ENCODE measurements around the gene TRIM34.
"Not testable (repeated sequence)": the region's sequence is repeated elsewhere in the genome, so short reads cannot be mapped to it uniquely, and the experiment has no call there.

The TRIM34 gene, protein sequence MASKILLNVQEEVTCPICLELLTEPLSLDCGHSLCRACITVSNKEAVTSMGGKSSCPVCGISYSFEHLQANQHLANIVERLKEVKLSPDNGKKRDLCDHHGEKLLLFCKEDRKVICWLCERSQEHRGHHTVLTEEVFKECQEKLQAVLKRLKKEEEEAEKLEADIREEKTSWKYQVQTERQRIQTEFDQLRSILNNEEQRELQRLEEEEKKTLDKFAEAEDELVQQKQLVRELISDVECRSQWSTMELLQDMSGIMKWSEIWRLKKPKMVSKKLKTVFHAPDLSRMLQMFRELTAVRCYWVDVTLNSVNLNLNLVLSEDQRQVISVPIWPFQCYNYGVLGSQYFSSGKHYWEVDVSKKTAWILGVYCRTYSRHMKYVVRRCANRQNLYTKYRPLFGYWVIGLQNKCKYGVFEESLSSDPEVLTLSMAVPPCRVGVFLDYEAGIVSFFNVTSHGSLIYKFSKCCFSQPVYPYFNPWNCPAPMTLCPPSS

DNA sequence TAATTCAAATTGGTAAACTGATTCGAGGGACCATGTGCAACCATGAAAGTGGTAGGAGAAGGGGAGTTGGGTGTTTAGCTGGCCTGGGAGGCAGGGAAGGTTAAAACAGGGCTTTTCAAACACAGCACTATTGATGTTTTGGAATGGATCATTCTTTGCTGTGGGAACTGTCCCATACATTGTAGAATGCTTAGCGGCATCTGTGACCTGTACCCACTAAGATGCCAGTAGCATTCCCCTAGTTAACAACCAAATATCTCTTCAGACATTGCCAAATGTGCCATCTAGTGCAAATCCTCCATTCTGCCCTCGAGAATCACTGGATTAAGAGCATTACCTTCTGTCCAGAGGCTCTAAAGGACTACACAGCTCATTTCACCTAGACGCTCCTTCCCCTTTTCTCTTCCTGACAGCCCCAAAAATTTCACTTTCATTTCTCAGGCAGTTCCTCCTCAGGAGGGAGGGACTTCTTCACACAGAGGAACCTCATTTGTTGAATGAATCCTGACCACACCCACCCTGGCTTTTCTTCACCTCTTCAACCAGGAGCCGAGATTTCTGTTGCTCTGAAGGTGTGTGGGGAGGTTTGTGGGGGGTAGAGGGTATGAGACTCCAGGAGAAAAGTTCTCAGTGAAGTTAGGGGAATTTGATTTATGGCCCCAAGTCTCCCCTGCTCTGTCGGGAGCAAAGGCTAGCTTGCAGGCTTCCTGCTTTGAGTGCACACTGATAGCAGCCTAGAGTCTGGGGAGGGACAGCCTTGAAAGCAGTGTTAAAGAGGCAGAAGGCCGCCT, at the start of gene TRIM34:
Gene TRIM34, plus strand, starts transcription at position 513 of the 791 bp plus-strand sequence. CDS start 7,331 bp downstream, outside the sequence.
- DNase-seq, result no peak

DNA sequence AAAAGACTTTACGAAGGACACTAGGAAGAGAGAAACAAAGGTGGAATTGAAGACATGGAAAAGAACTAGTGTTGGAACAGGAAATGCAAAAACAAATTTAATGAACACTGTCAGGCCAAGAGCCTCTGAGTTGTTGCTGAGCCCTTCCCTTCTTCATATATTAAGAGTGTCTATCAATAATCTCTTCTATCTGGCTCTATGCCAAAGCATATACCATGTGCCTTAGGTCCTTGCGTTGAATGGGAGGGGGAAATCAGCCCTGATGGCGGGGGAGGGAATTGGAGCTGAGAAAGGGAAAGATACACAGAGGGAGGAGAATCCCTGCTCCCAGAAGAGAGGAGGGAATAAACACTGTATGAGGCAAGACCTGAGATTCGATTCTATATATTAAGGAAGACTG, 49.6 kb upstream of the TRIM34 start:
- DNase-seq, result no peak

DNA sequence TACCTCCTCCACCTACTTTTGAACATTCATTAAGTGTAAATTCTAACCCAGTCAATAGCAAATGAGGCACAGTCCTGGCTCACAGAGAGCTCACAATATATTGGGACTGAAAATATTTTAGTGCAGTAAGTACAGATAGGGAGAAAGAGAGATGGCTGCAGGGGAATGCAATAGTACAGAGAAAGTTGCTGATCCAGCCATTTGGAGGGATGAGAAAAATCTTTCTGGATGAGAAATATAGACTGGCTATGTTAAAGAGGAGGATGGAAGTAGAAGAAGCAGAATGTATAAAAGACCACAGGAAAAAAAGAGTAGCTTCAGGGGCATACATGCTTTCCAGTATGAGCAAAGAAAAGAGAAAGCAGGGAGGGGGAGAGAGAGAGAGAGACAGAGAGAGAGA, 47.7 kb upstream of the TRIM34 start:
- DNase-seq, result no peak

DNA sequence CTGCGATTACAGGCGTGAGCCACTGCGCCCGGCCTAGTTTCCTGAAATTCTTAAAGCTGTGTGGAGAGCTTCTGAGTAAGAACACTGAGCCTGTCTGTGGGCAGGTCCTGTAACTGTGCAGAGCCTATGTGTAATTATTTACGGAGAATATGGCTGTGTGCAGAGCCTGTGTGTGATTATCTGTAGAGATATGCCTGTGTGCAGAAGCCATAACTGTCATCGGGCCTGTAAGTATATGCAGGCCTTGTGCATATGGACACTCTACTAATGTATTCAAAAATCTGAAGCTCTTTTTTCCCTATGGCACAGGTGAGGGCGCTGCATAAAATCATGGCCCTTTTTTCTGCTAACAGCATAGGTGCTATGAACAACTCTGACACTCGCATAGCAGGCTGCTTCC, 44.2 kb upstream of the TRIM34 start, which contains the start of gene OR52B6:
Gene OR52B6, plus strand, starts transcription at position 301 of the 400 bp plus-strand sequence. Its CDS starts 0 bp downstream, at position 301.
- no peak for DNase-seq

DNA sequence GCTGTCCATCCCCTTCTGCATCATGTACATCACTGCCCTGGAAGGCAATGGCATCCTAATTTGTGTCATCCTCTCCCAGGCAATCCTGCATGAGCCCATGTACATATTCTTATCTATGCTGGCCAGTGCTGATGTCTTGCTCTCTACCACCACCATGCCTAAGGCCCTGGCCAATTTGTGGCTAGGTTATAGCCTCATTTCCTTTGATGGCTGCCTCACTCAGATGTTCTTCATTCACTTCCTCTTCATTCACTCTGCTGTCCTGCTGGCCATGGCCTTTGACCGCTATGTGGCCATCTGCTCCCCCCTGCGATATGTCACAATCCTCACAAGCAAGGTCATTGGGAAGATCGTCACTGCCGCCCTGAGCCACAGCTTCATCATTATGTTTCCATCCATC, 43.8 kb upstream of the TRIM34 start:
- DNase-seq, result no peak

DNA sequence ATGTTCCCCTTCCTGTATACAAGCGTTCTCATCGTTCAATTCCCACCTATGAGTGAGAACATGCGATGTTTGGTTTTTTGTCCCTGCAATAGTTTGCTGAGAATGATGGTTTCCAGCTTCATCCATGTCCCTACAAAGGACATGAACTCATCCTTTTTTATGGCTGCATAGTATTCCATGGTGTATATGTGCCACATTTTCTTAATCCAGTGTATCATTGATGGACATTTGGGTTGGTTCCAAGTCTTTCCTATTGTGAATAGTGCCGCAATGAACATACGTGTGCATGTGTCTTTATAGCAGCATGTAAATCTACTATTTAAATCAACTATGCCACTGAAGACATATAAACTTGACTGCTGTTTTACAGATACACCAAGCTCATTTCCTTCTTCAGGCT, 40.3 kb upstream of the TRIM34 start:
- DNase-seq, result not testable (repeated sequence)

DNA sequence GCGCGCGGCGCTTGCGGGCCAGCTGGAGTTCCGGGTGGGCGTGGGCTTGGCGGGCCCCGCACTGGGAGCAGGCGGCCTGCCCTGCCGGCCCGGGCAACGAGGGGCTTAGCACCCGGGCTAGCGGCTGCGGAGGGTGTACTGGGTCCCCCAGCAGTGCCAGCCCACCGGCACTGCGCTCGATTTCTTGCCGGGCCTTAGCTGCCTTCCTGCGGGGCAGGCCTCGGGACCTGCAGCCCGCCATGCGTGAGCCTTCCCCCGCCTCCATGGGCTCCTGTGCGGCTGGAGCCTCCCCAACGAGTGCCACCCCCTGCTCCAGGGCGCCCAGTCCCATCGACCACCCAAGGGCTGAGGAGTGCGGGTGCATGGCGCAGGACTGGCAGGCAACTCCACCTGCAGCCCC, 34.9 kb upstream of the TRIM34 start:
- DNase-seq, result not testable (repeated sequence)

DNA sequence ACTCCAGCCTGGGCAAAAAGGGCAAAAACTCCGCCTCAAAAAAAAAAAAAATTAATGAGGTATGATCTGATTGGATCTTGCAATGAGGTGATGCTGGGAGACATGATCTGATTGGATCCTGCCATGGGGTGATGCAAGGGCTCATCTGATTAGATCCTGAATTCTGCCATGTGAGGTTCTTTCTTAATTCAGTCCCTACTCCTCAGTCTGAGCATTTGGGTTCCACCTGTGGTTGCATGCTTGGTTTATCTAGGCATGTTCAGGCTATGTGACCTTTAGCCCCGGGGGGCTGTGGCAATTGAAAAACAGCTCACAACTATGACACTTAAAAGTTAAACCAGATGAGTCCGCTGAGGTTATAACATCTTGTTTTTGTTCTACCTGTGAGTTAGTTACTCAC, 33.2 kb upstream of the TRIM34 start:
- DNase-seq, result no peak

DNA sequence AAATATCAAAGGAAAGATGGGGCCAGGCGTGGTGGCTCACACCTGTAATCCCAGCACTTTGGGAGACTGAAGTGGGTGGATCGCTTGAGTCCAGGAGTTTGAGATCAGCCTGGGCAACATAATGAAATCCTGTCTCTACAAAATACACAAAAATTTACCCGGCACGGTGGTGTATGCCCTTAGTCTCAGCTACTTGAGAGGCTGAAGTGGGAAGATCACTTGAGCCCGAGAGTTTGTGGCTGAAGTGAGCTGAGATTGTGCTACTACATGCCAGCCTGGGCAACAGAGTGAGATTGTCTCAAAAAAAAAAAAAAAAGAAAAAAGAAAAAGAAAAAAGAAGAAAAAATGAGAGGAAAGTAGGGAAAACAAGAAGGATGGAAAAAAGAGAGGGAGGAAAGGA, 32.2 kb upstream of the TRIM34 start:
- no peak for DNase-seq

DNA sequence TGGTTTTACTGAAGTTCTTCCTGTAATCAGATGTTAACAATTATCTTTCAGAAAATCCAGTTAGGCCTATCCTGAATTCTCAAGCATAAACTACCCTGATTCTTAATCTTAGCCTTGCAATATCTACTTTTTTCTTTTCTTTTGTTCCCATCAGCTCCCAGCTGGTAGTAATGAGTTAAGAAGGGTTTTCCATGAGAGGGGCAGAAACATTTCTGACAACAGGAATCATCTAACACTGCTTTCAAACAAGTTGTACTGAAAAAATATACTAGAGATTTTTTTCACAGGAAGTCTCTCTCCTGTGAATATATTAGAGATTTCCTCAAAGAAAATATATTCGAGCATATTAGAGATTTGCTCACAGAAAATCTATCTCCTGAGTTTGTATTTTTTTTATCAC, 31.7 kb upstream of the TRIM34 start:
- no peak for DNase-seq

DNA sequence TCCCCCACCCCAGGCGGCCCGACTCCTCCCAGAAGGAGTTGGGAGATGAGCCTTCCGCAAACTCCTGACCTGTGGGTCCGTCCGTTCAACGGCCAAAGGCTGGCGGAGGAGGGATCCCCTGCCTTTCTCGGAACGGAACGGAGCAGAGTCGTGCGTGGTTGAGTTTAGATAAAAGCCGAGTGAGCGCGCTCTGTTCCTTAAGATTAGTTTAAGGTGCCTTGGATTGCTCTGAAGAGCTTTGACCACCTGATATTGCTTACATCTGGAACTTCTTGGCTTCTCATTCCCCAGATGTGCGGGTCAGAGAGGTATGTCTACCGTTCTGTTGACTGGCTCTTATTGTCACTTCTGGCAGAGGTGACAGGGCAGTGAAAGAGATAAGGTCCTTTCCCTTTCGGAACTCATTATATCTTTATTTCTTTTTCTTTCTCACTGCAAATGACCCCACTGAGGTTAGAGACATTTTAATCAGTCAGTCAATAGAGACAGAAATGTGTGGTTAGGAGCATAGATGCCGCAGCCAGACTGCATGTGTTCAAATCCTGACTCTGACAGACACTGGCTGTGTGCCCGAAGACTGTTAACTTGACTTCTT, 28.1 kb upstream of the TRIM34 start, which contains the start of gene TRIM6:
Gene TRIM6, plus strand, starts transcription at position 31 of the 595 bp plus-strand sequence. Its CDS starts 261 bp downstream, at position 292.
- DNase-seq, result no peak

DNA sequence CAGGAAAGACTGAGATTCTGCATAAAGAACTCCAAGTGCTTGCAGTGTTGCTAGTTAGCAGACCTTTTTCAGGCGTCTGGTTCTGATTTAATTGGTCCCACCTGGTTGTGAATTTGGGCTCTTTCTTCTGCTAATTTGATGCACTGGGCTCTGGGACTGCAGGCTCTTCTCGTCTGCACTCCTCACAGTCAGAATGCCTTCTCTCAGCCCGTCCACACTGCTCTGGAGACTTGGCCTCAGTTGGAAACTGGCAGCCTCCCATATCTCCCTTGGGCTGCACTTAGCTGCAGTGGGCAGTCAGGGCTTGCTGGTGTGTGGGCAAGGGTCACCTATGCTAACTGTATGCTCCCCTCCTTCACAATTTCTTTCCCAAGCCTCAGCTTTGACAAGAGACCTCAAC, 26.8 kb upstream of the TRIM34 start:
- DNase-seq, result no peak

DNA sequence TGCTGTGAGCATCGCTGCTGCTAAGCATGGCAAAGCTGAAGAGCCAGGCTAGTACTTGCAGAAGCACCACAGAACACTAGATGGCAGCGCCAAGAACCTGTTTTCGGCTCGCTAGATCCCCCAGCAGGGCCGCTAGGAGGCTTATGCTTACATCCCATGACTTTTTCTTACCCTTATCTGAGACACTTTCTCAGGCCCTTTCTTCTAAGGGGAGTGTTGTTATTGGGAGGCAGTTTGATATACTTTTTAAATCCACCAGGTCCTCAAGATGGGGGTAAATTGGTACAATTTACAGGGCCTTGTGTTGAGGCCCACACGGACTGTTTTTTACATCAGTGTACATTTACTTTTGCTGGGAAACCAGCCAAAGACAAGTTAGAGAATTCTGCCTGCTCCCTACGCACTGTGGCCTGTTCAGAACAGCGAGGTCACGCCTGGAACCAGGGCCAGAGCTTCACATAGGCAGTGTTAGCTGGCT, 24.4 kb upstream of the TRIM34 start:
- DNase-seq, result no peak

DNA sequence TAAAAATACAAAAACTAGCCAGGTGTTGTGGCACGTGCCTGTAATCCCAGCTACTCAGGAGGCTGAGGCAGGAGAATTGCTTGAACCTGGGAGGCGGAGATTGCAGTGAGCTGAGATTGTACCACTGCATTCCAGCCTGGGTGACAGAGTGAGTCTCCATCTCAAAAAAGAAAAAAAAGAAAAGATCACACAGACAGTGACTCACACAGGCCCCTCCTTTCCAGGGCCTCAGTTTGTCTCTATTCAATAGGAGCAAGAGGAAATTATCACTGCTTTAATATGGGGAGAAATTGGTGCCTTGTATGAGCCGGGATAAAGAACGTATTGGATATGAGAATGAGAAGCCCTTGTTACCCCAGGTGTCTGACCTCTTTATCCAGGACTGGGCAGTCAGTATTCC, 22.0 kb upstream of the TRIM34 start:
- not testable (repeated sequence) for DNase-seq

DNA sequence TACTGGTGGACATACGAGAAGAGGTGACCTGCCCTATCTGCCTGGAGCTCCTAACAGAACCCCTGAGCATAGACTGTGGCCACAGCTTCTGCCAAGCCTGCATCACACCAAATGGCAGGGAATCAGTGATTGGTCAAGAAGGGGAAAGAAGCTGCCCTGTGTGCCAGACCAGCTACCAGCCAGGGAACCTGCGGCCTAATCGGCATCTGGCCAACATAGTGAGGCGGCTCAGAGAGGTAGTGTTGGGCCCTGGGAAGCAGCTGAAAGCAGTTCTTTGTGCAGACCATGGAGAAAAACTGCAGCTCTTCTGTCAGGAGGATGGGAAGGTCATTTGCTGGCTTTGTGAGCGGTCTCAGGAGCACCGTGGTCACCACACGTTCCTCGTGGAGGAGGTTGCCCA, 21.5 kb upstream of the TRIM34 start:
- no peak for DNase-seq

DNA sequence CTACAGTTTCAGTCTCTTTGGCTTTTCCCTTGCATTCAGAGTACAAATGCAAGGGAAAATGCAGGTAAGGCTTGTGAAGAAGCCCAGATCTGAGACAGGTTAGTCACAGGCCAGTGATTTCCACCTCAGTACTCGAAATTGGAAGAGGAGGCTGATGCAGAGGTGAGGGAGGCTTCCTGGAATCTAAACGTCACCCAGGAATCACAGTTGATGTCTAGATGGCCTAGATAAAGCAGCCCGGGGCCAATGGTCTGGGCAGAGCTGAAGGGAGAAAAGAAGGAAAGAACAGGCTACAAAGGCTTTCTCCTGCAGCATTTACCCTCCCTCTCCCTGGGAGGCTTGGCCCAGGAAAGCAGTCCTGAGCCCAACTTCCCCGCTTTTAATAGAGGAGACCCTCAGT, 19.9 kb upstream of the TRIM34 start:
- no peak for DNase-seq

DNA sequence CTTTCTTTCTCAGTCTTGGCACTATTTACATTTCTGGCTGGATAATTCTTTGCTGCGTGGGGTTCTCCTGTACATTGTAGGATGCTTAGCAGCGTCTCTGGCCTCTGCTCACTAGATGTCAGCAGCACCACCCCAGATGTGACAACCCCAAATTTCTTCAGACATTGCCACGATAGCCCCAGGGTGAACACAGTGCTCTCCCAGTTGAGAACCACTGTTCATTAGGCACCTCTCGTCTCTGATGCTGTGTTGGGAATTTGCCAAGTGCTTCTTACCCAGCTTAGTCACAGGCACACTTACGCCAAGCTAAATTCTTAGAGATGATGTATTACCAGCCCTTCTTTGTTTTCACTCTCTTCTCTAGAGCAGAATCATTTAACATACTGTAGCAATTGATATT, 19.0 kb upstream of the TRIM34 start:
- no peak for DNase-seq

DNA sequence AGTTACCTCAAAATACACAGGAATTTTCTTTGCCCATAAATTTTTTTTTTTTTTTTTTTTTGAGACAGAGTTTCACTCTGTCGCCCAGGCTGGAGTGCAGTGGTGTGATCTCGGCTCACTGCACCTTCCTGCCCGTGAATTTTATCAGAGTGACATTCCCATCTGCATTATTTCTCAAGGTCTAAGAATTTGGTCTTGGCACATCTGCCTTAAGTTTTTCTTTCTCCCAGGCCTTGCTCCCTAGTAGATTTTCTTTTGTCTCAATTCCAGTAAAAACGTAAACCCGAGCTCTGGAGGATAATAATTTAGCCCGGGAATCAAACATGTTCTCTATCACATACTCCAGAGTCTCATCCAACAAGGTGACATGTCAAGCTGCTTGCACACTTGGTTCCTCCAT, 16.0 kb upstream of the TRIM34 start:
- DNase-seq, result no peak

DNA sequence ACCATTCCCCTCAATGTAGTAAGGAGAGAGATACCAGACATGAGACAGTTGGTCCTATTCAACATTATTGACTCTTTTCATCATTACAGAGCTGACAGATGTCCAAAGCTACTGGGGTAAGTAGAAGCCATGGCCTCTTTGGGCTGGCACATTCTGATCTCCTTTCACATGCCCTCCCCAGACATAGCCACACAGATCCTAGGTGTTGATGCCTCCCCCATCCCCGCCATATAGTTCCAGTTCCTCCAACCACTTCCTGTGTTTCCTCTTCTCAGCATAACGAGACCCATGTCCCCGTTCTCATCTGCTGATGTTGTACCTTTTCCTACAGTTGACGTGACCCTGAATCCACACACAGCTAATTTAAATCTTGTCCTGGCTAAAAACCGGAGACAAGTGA, 14.4 kb upstream of the TRIM34 start:
- DNase-seq, result no peak

DNA sequence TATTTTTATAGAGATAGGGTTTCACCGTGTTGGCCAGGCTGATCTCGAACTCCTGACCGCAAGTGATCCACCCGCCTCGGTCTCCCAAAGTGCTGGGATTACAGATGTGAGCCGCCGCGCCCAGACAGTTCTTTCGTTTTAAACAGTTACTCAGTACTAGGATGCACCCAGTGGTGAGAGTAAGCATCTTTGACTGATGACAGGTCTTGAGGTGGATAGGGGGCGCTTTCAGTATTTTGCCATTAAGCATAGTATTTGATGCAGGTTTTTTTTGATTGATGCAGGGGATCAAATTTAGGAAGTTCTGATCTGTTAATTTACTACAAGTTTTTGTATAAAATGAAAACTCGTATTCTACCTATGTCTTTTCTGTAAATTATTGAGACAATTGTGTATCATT, 13.2 kb upstream of the TRIM34 start:
- DNase-seq, result no peak

DNA sequence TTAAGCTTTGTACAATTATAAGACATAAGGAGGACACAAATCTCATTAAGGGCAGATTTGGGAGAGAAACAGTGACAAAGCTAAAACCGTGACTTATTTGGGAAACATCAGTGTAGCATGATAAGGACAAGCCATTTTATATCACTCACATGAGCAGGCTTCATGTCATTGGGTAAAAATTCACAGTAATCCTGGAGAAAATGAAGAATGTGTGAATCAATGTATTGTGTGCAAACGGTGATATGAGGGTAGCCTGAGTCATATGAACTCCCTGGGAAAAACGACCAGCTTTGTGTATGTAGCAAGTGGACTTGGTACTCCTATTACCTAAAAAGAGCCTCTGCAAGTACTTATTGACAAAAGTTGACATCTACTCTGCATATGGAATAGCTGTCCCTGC, 6.0 kb upstream of the TRIM34 start:
- DNase-seq, result no peak

DNA sequence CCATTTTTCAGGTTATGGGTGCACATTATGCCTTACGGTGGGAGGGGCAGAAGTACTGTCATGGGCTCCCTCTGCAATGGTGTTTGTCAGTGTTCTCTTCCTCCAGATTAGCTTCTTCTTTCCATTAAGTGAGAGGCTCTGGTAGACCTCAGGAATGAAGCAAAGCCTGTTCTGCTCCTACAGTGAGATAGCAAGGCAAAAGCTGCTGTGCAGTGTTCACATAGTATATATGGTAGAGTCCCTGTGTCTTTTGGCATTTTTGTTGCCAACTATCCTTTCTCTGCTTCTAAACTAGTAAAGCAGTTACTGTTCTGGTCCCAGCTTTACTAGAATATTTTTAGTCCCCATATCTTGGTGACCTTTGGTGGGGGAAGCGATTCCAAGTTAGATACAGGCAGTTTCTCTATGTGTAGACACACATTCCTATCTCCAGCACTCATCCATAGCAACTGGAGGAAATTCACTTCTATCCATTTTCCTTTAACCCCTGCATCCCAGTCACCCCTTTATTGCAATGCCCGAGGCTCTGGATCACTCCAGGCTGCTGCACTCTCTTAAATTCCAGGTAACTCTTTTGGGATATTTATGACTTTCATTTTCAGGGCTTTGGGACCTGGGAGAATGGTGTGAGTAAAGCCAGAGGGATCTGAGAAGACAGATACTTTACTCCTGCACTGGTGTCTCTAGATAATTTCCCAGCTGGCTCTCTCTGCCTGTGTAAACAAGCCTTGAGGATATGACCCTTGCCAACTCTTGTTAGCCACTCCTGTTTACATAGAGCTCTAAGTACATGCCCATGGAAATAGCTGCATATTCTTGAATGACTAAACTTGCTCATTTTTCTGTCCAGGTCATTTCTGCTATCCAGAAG, 3.9 kb upstream of the TRIM34 start:
- DNase-seq, result no peak

Data from NCI-H524 treated with DMSO at 0.1 percent for 48 hours (cell line).